GM18868 (cell line): Measurements from ENCODE around the gene ACACB.
"Not testable (repeated sequence)": the region's sequence is repeated elsewhere in the genome, so short reads cannot be mapped to it uniquely, and the experiment has no call there.

Experiments used
- ATAC-seq: cut with Tn5 transposase; IDR thresholded peaks from one replicate; pipeline ENCODE4 v1.9.1; 2021; ENCODE audit warnings: mild to moderate bottlenecking, moderate library complexity; ENCODE audit not compliant: unreplicated experiment

The ACACB gene

DNA sequence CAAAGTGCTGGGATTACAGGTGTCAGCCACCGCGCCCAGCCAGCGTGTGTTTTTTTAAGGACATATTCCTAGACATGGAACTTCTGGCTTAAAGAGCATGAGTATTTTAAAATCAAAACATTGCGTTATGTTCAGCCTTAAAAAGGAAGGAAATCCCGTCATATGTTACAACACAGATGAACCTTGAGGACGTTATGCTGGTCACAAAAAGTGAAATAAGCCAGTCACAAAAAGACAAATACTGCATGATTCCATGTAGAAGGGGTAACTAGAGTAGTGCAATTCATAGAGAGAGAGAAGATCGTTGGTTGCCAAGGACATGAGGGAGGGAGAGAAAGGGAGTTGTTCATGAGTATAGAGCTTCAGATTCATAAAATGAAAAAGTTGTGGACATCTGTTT is 53.9 kb downstream of the ACACB start:
- no peak for ATAC-seq

DNA sequence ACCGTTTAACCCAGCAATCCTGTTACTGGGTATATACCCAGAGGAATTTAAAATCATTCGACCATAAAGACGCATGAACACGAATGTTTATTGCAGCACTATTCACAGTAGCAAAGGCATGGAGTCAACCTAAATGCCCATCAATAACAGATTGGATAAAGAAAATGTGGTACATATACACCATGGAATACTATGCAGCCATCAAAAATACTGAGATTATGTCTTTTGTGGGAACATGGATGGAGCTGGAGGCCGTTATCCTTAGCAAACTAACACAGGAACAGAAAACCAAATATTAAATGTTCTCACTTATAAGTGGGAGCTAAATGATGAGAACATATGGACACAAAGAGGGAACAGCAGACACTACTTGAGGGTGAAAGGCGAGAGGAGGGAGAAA is 56.4 kb downstream of the ACACB start:
- not testable (repeated sequence) for ATAC-seq

GRCh38 chr12:109173443-109174240 is 57.3 kb downstream of the ACACB start:
- ATAC-seq, result no peak

DNA sequence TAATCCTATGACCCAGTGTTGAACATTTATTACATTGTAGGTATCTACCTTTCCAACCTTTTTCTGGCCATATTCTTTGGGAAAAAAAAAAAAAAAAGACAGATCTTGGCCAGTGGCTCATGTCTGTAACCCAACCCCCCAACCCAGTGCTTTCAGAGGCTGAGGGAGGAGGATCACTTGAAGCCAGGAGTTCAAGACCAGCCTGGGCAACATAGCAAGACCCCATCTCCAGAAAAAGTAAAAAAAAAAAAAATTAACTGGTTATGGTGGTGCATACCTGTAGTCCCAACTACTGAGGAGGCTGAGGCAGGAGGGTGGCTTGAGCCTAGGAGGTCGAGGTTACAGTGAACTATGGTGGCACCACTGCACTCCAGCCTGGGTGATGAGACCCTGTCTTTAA is 58.1 kb downstream of the ACACB start:
- ATAC-seq, result no peak

DNA sequence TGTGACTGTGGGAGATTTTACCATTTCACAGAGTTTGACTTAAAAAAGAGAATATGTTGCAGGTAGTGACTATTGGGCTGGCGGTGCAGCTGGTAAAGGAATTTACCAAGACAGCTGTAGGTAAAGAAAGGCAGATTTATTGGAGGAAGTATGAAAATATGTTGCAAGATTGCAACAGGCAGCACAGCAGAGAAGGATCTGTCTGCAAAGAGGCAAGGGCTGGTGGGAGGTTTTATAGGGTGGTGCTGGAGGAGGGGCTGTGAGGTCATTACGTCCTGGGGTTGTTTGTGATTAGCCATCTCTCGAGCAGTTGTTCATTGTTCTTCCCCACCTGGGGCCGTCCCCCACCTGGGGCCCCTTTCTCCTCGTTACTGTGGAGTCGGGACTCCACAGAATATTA is 62.1 kb downstream of the ACACB start:
- ATAC-seq, result no peak

- no peak for ATAC-seq
Observed at GRCh38 chr12:109179927-109180326, 63.5 kb downstream of the ACACB start.

DNA sequence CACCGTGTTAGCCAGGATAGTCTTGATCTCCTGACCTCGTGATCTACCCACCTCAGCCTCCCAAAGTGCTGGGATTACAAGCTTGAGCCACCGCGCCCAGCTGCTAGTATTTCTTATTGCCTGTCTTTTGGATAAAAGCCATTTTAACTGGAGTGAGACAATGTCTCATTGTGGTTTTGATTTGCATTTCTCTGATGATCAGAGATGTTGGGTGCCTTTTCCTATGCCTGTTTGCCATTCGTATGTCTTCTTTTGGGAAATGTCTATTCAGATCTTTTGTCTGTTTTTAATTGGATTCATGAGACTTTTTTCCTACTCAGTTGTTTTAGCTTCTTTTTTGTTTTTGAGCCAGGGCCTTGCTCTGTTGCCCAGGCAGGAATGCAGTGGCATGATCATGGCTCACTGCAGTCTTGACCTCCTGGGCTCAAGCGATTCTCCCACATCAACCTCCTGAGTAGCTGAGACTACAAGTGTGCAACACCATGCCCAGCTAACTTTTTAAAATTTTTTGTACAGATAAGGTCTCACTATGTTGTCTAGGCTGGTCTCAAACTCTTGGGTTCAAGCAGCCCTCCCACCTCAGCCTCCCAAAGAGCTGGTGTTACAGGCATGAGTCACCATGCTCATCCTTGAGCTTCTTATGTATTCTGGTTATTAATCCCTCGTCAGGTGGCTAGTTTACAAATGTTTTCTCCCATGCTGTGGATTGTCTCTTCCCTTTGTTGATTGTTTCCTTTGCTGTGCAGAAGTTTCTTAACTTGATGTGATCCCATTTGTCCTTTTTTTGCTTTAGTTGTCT is 65.9 kb downstream of the ACACB start:
- no peak for ATAC-seq

- ATAC-seq, result no peak
Observed at GRCh38 chr12:109185441-109185840, 69.1 kb downstream of the ACACB start.

- ATAC-seq, result no peak
Observed at GRCh38 chr12:109186993-109187653, 70.7 kb downstream of the ACACB start.

- no peak for ATAC-seq
Observed at GRCh38 chr12:109188108-109188712, 71.8 kb downstream of the ACACB start.

- no peak for ATAC-seq
Observed at GRCh38 chr12:109189291-109189690, 72.9 kb downstream of the ACACB start.

- ATAC-seq, result no peak
Observed at GRCh38 chr12:109191621-109192250, 75.3 kb downstream of the ACACB start.

GRCh38 chr12:109192358-109192757 is 76.0 kb downstream of the ACACB start:
- no peak for ATAC-seq

DNA sequence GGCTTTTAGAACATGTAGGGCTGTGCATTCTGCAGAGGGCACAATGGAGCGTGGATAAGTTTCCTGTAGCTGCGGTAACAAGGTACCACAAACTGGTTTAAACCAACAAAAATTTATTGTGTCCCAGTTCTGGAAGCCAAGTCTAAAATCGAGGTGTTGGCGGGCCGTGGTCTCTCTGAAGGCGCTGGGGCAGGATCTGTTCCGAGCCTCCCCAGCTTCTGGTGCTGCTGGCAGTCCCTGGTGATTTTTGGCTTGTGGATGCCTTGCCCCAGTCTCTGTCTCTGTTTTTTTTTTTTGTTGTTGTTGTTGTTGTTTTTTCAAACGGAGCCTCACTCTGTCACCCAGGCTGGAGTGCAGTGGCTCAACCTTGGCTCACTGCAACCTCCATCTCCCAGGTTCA is 77.5 kb downstream of the ACACB start:
- ATAC-seq, result no peak

GRCh38 chr12:109196332-109196731 is 79.9 kb downstream of the ACACB start:
- ATAC-seq, result no peak

DNA sequence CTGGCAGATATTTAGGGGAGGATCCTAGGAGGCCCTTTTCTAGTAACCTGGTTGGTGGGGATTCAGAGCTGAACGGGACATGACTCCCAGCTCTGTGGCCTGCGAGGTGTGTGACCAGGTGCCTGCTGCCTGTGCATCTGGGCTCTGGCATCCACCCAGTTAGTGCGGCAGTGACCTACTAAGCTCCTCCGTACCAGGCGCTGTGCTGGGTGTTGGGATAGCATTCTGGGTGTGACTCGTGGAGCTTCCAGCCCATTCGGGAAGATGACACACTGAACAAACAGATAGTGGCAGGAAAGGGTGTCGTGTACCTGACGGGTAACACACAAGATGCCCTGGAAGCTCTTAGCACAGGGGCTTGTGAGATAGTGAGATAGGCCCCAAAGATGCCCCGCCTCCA is 80.9 kb downstream of the ACACB start:
- ATAC-seq, result no peak

- no peak for ATAC-seq
Observed at GRCh38 chr12:109199324-109199723, 82.9 kb downstream of the ACACB start.

DNA sequence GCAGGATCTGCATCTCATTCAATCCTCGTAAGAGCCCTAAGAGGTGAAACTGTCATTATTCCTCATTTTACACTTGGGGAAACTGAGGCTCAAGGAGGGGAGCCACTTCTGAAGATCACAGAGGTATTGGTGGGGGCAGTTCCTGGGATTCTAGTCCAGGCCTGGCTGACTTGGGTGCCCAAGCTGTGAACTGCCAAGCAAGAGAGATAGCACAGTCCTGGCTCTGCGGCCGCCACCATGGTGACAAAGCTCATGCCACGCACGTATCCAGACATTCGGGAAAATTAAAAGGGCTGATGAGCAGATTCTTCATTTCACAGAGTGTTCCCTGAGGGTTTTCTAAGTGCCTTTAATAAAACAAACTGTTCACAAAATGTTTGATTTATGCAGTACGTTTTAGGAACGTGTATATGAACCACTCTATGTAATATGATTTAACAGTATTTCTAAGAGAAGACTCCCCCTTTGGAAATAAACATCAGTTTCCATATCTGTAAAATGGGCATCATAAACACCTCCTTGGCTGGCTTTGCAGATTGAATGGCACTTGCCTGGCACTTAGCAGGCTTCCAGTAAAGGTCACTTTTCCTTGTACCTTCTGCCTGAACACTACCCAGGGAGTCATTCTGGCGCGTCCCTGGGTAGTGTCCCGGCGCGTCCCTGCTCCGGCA is 84.6 kb downstream of the ACACB start:
- no peak for ATAC-seq

- ATAC-seq, result no peak
Observed at GRCh38 chr12:109201496-109201885, 85.1 kb downstream of the ACACB start.

DNA sequence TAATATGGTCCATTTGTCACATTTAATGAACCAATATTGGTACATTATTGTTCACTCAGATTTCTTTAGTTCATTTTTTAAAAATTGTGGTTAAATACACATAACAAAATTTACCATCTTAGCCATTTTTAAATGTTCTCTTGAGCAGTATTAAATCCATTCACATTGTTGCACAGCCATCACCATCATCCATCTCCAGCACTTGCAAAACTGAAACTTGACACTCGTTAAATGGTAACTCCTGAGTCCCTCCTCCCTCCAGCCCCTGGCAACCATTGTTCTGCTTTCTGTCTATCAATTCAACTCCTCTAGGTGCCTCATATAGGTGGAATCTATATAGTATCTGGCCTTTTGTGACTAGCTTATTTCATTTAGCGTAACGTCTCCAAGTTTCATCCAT is 86.4 kb downstream of the ACACB start:
- no peak for ATAC-seq
